T-helper 1 cell (primary cell): ENCODE data around the gene RBBP4.

ENCODE experiments used
- DNase-seq, 5 donors: peaks; one replicate each; pipeline ENCODE4 v3.0.0-alpha.2; 2012 to 2020

Gene RBBP4

GRCh38 chr1:32724678-32725614 lies 73.9 kb downstream of the RBBP4 start:
- peak in 1 of 5 donors; percentile 54 for DNase-seq

GRCh38 chr1:32725615-32725982 lies 74.6 kb downstream of the RBBP4 start:
- DNase-seq, result no peak

DNA sequence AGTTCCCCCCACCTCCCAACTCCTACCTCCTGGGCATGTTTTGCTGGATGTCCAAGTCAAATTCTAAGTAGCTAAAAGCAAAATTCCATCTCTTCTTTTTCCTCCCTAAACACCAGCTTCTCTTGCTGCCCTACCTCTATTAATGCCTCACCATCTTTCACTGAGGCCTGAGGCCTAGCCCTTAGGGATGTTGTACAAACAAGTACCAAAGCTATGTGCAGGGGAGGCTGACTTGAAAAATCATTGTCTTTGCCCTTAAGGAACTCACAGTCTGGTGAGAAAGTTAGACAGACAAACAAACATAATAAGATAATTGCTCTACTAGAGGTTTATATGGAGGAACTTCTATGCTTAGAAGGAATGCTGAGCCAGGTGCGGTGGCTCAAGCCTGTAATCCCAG lies 76.9 kb downstream of the RBBP4 start:
- DNase-seq, result no peak

DNA sequence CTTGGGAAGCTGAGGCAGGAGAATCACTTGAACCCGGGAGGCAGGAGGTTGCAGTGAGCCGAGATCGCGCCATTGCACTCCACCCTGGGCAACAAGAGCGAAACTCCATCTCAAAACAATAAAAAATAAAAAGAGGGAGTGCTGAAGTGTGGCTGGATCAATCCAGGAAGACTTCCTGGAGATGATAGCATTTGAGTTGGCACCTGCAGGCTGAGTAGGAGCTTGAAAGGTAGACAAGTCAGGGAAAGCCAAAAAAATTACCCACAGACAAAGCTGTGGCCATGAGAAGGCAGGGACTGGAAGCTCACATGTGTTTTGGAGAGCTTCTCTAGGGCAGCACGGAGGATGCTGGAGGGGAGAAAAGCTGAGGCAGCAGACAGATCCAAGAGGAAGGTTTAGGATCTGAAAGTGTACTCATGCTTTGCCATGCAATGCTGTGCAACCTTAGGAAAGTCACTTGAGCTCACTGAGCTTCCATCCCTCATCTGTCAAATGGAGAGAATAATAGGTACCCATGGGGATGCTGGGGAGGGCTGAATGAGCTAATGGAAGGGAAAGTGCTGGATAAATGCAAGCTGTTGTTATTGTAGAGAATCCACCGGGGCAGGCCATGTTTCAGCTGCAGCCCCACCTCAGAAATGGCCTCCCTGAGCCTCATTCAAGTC lies 77.5 kb downstream of the RBBP4 start:
- DNase-seq, result no peak

DNA sequence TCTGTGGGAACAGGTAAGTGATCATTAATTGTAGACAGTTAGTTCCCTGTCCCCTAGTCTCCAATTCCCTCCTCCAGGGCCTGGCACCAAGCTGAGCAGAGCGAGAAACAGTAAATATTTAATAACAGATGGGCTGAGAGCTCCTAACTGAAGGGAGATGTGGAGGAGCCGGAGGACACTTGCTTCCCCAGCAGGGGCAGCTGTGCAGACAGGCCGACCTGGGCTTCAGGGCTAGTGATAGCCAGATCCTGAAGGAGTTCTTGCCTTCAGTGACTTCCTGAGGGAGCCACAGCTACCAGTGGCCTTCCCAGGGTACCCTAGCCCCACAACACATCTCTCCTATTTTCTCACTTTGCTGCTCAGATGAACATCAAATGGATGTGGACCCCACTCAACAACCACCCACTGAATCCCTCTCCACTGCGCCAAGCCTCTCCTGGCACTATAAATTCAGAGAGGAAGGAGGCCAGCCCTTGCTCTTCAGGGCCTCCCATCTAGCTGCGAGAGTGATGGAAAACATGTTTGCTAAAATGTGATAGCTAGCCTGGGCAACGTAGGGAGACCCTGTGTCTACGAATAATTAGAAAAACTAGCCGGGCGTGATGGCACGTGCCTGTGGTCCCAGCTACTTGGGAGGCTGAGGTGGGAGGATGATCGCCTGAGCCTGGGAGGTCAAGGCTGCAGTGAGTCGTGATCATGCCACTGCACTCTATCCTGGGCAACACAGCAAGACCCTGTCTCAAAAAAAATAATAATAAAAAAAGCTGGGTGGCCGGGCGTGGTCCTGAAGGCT lies 78.4 kb downstream of the RBBP4 start:
- no peak for DNase-seq

GRCh38 chr1:32733582-32734321 lies 82.7 kb downstream of the RBBP4 start:
- no peak for DNase-seq
